Prostate gland (tissue), 2 donors: ENCODE results near the gene KCTD15.

ENCODE experiments used
- POLR2A ChIP-seq: fragments of 450-650 bp; IDR thresholded peaks from one replicate; pipeline ENCODE4 v1.6.1; 2016; ENCODE audit warnings: antibody characterized with exemption, mild to moderate bottlenecking
- POLR2AphosphoS5 ChIP-seq: sonication (generic); formaldehyde crosslinking; IDR thresholded peaks from one replicate; pipeline ENCODE4 v1.6.1; 2017; ENCODE audit warnings: antibody characterized with exemption
- TF ChIP-seq, protein P1 (sequence below), 4 experiments: fragments of 200-600 bp in 2 of 4; fragments of 450-650 bp in 2 of 4; sonication (generic) in 2 of 4; IDR thresholded peaks; 1 replicate in 3 of 4; 2 replicates in 1 of 4; pipeline ENCODE4 v1.5.1; 2016 to 2019; ENCODE audit warnings: antibody characterized with exemption in 4 of 4, mild to moderate bottlenecking in 2 of 4, moderate library complexity in 2 of 4

DNA sequence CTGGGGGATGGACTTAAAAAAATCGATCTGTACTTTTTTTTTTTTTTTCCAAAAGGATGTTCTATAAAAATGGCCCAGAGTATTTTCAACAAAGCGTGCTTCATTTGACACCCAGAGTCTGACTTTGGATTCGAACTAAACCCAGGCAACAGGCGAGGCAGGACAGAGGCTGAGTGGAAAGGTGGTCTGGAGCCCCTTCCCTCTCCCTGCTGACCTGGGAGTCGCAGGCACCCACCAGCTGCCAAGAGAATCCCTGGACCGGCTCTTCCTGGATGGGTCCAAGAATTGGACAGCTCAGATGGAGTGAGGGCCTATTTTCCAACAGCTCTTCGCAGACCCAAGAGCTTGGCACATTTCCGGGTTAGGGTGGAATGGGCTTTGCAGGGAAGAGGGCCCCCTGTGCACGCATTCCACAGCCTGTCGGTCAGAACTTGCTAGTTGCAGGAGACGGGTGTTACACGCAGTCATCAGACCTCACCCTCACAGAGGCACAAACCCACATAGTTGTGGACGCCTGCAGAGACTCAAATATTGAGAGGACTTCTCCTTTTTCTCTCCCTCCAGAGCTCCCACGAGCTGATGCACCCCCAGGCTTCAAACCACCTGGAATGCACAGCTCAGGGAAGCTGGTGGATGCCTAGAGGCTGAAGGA, 15.2 kb downstream of the KCTD15 start:
- TF ChIP-seq POLR2AphosphoS5 (no peak), POLR2A (no peak)
- TF ChIP-seq, protein P1, sequence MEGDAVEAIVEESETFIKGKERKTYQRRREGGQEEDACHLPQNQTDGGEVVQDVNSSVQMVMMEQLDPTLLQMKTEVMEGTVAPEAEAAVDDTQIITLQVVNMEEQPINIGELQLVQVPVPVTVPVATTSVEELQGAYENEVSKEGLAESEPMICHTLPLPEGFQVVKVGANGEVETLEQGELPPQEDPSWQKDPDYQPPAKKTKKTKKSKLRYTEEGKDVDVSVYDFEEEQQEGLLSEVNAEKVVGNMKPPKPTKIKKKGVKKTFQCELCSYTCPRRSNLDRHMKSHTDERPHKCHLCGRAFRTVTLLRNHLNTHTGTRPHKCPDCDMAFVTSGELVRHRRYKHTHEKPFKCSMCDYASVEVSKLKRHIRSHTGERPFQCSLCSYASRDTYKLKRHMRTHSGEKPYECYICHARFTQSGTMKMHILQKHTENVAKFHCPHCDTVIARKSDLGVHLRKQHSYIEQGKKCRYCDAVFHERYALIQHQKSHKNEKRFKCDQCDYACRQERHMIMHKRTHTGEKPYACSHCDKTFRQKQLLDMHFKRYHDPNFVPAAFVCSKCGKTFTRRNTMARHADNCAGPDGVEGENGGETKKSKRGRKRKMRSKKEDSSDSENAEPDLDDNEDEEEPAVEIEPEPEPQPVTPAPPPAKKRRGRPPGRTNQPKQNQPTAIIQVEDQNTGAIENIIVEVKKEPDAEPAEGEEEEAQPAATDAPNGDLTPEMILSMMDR (IDR thresholded peaks at IDR 0.05), result no peak
